ENCODE data around the gene ZNF771.

DNA sequence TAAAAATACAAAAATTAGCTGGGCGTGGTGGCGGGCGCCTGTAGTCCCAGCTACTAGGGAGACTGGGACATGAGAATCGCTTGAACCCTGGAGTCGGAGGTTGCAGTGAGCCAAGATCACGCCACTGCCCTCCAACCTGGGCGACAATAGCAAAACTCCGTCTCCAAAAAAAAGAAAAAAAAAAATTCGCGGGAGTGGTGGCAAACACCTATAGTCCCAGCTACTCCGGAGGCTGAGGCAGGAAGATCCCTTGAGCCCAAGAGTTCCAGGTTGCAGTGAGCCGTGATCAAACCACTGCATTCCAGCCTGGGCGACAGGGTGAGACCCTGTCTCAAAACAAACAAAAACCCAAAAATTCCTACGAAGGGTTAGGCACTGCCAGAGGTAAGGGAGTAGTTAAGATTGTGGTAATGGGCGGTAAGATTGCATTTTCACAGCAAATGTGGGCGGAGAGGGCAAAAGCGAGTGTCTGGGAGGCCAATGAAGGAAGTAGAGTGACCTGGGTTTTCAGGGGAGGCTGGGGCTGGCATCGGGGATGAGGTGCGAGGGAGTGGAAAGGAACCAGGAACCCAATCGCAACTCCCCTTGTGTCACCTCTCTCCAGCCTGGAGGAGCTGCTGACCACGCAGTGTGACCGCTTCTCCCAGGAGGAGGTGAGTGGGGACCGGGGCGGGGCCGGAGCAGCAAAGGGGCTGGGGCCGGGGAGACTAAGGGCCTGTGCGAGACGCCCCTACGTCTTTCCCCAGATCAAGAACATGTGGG is 30.2 kb upstream of the ZNF771 start:
- no peak for TF ChIP-seq POLR2A (IDR thresholded peaks at IDR 0.05)
- TF ChIP-seq, protein P1, sequence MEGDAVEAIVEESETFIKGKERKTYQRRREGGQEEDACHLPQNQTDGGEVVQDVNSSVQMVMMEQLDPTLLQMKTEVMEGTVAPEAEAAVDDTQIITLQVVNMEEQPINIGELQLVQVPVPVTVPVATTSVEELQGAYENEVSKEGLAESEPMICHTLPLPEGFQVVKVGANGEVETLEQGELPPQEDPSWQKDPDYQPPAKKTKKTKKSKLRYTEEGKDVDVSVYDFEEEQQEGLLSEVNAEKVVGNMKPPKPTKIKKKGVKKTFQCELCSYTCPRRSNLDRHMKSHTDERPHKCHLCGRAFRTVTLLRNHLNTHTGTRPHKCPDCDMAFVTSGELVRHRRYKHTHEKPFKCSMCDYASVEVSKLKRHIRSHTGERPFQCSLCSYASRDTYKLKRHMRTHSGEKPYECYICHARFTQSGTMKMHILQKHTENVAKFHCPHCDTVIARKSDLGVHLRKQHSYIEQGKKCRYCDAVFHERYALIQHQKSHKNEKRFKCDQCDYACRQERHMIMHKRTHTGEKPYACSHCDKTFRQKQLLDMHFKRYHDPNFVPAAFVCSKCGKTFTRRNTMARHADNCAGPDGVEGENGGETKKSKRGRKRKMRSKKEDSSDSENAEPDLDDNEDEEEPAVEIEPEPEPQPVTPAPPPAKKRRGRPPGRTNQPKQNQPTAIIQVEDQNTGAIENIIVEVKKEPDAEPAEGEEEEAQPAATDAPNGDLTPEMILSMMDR (IDR thresholded peaks at IDR 0.05), result no peak

All from adrenal gland (tissue), 5 donors.